ENCODE measurements around the gene GALNT9. TPM values are rescaled to one million over a fixed set of nuclear protein-coding genes. Genes with fewer than 3 reads are reported as not detected.
A peak's percentile ranks its signal among the peaks of the same experiment; 100 is the strongest.

The GALNT9 gene
- total and polyA plus RNA-seq, 12 donors, result 0.01 to 0.19 TPM; not detected in 10

- Histone ChIP-seq H3K27ac (no peak overlapping the region), H3K27me3 (peaks cover 0 to 54% (median 25%) of the 10 kb centered on the region in 7 donors), H3K9me3 (no peaks in the 10 kb centered on the region), H3K4me3 (no peak overlapping the region), H3K36me3 (no peaks in the 10 kb centered on the region), H3K4me1 (no peaks in the 10 kb centered on the region)
- intact Hi-C loops (cut with DNase I), result no loop called here
- WGBS, 2 donors, result 87% methylated on average over 49 of the region's 49 CpGs
- TF ChIP-seq CTCF (IDR thresholded peaks at IDR 0.05), result no peak
- ATAC-seq, result no peak
- no peak for DNase-seq
Measured at GRCh38 chr12:132264086-132265010, 65.0 kb downstream of the GALNT9 start.

- WGBS, 2 donors, result 67 to 75% methylated on average over 19 of the region's 19 CpGs
- no peak for TF ChIP-seq CTCF (IDR thresholded peaks at IDR 0.05)
- intact Hi-C loops (cut with DNase I), result no loop called here
- Histone ChIP-seq H3K9me3 (no peaks in the 10 kb centered on the region), H3K27me3 (peaks cover 0 to 54% (median 29%) of the 10 kb centered on the region in 7 donors), H3K27ac (no peak overlapping the region), H3K4me1 (no peaks in the 10 kb centered on the region), H3K4me3 (no peak overlapping the region), H3K36me3 (no peaks in the 10 kb centered on the region)
- ATAC-seq, result no peak
- DNase-seq, result peak in 1 of 2 donors; percentile 5
Measured at GRCh38 chr12:132263451-132264049, 65.8 kb downstream of the GALNT9 start.

GRCh38 chr12:132263061-132263360 is 66.4 kb downstream of the GALNT9 start:
- H3K36me3 ChIP-seq, result no peaks in the 10 kb centered on the region
- no peak overlapping the region for H3K4me3 ChIP-seq
- H3K4me1 ChIP-seq, result no peaks in the 10 kb centered on the region
- ATAC-seq, result no peak
- peaks cover 0 to 57% (median 31%) of the 10 kb centered on the region in 7 donors for H3K27me3 ChIP-seq
- no peaks in the 10 kb centered on the region for H3K9me3 ChIP-seq
- intact Hi-C loops (cut with DNase I), result no loop called here
- WGBS, 2 donors, result 69 to 76% methylated on average over 8 of the region's 8 CpGs
- TF ChIP-seq CTCF (IDR thresholded peaks at IDR 0.05), result no peak
- no peak for DNase-seq
- no peak overlapping the region for H3K27ac ChIP-seq

- H3K4me3 ChIP-seq, result no peak overlapping the region
- H3K27me3 ChIP-seq, result peaks cover 0 to 63% (median 36%) of the 10 kb centered on the region in 7 donors
- no peak for TF ChIP-seq CTCF (IDR thresholded peaks at IDR 0.05)
- H3K27ac ChIP-seq, result no peak overlapping the region
- ATAC-seq (no peak), DNase-seq (peak in 1 of 2 donors; percentile 6)
- H3K4me1 ChIP-seq, result no peaks in the 10 kb centered on the region
- H3K36me3 ChIP-seq, result no peaks in the 10 kb centered on the region
- no peaks in the 10 kb centered on the region for H3K9me3 ChIP-seq
- 84 to 87% methylated on average over 39 to 40 of the region's 40 CpGs for WGBS, 2 donors
- intact Hi-C loops (cut with DNase I), result no loop called here
Measured at GRCh38 chr12:132262256-132263060, 66.9 kb downstream of the GALNT9 start.

Data from heart right ventricle (tissue), 16 donors.